NCI-H446 treated with DMSO at 0.1 percent for 48 hours (cell line): Measurements from ENCODE around the gene PDILT.
"Not testable (repeated sequence)": the region's sequence is repeated elsewhere in the genome, so short reads cannot be mapped to it uniquely, and the experiment has no call there.

Experiments
- DNase-seq: peaks from one replicate; lab custom pipeline; 2025; lab: John Stamatoyannopoulos, UW

PDILT gene

DNA sequence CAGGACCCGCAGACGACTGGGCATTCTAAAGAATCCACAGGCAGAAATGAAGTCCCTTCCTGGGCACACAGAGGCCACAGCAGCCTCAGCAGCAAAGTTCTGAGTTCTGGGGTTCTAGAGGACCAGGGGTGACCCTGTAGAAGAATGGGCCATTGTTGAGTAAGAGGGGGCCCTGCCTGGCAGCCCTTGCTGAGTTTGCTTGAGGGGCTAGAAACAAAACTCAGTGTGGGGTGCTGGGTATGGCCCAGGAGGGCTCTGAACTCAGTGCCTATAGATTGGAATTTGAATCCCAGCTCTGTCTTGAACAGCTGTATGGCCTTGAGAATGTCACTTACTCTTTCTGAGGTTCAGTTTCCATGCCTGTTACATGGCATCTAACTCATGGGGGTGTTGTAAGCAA lies at the start of gene PDILT:
Gene PDILT (minus strand): TSS at position 101 of the 400 bp plus-strand sequence. CDS start 5,437 bp downstream, outside the sequence.
- no peak for DNase-seq

- DNase-seq = not testable (repeated sequence)
Measured at GRCh38 chr16:20453633-20454032, 49.1 kb upstream of the PDILT start.

GRCh38 chr16:20451364-20451763 lies 46.8 kb upstream of the PDILT start, which contains the start of gene ACSM2A:
TSS of gene ACSM2A (plus strand) at chr16:20451521. CDS start at chr16:20460115, 8,594 bp downstream.
- DNase-seq = not testable (repeated sequence)

DNA sequence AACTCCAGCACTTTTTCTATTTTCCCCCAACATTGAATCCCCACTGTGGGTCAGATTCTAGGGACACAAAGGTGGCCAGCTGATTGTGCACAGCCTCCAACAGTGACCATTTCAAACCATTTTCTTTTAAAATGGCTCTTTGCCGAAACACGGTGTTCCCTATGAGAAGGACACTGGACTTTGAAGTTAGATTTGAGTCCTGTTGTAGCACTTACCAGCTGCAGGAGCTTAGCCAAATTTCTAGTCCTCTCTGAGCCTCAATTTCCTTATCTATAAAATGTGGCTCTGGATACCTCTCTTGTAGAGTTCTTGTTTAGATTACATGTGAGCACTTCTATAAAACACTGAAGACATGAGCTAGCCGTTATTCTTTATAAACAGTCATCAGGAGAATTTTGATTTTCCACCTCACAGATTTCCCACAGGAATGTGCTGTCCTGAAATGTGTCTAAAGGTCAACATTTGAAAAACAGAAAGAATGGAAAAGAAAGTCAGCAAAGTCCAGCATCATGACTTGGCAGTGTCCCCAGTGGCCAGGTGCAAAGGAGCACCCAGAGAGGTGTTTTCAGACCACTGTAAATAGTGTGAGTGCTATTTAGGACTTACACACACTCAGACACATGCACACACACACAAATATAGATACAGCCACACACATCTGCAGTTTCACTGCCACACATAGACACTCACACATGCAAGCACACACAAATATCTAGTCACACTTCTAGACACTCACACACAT lies 42.3 kb upstream of the PDILT start:
- not testable (repeated sequence) for DNase-seq

- DNase-seq = not testable (repeated sequence)
Measured at GRCh38 chr16:20441859-20442258, 37.3 kb upstream of the PDILT start.

DNA sequence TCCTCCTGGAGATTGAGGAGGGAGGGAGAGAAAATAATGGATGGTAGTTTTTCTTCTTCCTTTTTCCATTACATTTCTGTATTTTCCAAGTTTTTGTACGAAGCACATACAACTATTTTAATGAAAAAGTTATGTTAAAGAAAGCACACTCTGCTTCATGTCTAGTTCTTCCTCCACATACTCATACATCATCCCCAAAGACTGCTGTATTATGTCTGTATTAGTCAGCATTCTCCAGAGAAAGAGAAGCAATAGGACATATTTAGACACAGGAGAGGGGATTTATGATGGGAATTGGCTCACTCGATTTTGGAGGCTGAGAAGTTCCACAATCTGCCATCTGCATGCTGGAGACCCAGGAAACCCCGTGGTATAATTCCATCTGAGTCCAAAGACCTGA lies 36.7 kb upstream of the PDILT start:
- no peak for DNase-seq

DNA sequence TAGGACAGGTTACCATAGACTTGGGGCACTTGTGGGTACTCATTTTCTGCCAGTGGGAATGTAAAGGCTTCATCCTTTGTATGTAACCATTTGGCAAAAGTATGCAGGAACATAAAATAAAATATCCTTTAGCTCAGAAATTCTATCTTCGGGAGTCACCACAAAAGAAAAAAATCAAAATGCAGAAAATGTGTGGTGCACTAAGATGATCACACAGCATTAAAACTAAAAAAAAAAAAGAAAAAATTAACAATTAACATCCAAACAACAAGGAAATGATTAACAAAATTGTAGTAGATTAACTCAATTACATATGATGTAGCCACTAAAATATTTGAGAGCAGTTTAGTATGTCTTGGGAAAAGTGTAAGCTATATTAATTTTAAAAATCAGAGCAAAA lies 36.2 kb upstream of the PDILT start:
- not testable (repeated sequence) for DNase-seq

DNA sequence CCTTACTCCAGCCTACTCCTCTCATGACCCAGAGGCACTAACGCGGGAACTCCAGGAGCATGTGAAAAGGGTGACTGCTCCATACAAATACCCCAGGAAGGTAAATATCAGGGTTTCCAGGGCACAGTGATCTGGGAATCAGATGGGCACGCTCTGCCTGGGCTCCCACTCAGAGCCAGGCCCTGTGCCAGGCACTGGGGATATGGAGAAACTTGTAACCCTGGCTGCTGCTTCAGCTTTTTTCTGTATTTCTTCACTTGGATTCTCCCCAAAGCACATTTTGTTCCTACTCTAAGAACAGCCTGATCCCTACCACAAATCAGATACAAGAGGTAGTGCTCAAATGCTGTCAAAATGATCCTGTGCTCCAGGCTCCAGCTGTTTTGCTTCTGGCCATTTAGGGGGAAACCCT lies 35.3 kb upstream of the PDILT start:
- DNase-seq = not testable (repeated sequence)

GRCh38 chr16:20438950-20439349 lies 34.4 kb upstream of the PDILT start:
- DNase-seq = not testable (repeated sequence)

GRCh38 chr16:20430948-20431347 lies 26.4 kb upstream of the PDILT start:
- DNase-seq = no peak

GRCh38 chr16:20430480-20430879 lies 25.9 kb upstream of the PDILT start:
- not testable (repeated sequence) for DNase-seq

DNA sequence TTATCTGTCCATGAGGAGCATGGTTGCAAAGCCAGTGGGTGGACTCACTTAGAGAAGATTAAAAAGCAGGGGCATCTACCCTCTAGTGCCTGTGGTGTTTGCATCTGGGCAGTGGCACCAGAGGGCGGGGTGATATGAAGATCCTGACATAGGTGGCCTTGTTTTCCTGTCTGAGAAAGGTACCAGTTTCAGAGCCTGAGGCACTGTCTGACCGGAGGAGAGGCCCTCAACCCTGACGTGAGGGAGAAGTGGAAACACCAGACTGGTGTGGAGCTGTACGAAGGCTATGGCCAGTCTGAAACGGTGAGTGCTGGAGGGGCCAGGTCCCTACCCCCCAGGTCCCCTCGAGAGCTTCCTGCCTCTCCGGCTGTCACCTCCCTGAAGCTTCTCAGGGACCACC lies 25.0 kb upstream of the PDILT start:
- DNase-seq = not testable (repeated sequence)

DNA sequence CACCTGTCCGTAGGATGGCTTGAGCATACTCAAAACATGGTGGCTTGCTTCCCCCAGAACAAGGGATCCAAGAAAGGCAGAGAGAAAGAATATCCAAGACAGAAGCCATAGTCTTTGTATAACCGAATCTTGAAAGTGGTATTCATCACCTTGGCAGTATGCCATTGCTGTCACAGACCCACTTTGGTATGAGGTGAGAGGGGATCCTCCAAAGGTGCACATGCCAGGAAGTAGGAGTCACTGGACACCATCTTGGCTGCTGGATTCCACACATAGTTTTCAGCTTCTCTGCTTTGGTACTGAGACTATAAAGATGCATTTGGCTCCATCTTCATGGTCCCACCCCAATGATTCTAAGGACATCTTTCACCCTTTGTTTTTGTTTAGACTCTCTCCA lies 22.9 kb upstream of the PDILT start:
- not testable (repeated sequence) for DNase-seq

- no peak for DNase-seq
Measured at GRCh38 chr16:20424129-20424866, 19.8 kb upstream of the PDILT start.

GRCh38 chr16:20423772-20424128 lies 19.2 kb upstream of the PDILT start:
- not testable (repeated sequence) for DNase-seq

GRCh38 chr16:20421748-20422147 lies 17.2 kb upstream of the PDILT start:
- DNase-seq = not testable (repeated sequence)

DNA sequence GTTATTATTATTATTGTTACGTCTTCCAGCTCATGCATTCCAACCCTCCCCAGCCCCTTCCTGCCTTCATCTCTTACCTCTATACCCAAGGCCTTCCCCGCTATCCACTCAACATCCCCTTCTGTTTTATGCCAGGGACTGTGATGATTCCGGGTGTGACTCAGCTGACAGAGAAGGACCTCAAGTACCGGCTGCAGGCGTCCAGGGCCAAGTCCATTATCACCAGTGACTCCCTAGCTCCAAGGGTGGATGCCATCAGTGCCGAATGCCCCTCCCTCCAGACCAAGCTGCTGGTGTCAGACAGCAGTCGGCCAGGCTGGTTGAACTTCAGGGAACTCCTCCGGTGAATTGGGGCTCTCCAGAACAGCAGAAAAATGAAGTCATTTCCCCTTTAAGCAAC lies 14.6 kb upstream of the PDILT start:
- DNase-seq = not testable (repeated sequence)

DNA sequence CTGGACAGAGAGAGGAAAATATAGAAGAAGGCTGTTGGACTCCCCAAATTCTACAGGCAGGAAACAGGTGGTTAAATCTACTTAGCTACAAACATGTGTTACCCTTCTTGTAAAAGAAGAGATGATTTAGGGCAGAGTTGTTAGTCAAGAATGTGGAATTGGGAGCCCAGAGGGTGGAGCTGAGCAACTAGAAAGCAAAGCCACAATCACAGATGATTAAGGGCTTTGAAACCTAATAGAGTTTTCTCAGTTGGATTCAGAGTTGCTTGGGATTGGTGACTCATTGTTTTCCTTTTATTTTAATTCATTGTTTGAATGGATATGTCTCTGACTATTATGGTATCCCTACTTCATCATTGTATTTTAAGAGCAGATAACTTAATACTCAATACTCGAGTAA lies 11.0 kb upstream of the PDILT start:
- no peak for DNase-seq

- DNase-seq = no peak
Measured at GRCh38 chr16:20411055-20411454, 6.5 kb upstream of the PDILT start.

DNA sequence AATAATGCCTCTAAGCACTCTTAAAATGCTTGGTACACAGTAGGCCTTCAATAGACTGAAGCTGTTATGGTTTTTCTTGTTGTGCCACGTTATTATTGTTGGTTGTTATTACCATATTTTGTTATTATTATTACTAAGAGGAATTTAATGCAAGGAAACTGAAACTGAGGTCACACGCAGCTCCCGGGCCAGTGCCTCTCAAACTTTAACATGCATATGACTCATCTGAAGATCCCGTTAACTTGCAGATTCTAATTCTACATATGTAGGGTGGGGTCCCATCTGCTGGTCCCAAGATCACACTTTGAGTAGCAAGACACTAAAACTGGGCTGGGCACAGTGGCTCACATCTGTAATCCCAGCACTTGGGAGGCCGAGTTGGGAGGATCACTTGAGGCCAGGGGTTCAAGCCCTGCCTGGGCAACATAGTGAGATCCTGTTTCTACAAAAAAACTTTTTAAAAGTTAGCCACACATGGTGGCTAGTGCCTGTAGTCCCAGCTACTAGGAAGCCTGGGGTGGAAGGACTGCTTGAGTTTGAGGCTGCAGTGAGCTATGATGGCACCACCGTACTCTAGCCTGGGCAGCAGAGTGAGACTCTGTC lies 5.7 kb upstream of the PDILT start:
- no peak for DNase-seq

DNA sequence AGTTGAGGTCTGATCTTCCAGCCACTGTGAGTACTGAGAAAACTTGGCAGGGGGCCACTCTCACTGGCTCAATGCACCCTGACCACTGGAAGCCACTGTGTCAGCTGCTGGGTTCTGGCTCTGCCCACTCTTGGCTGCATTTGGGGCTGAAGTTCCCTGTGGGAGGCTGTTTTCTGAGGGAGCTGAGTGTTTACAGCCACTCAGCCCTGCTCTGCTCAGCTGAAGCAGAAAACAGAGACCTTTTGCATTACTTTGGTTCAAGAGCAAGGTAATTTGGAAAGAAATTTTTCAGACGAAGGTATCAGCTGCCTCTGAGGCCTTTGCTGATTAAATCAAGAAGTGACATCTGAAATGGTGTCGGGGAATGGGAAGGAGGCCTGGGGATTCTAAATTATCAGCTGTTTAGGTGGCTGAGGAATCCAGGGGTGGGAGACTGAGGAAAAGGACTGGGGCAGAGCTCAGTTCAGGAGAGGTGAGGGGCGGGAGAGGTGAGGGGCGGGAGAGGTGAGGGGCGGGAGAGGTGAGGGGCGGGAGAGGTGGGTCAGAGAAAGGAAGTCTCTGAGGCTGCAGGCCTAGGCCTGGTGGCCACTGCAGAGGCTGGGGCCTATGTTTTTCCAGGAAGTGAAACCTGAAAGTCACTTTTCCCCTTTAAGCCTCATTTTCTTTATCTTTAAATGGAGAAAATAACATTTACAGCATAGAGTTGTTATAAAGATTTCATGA lies 5.0 kb upstream of the PDILT start, which contains the start of gene ACSM5:
Gene ACSM5 (plus strand): TSS at position 137 of the 723 bp plus-strand sequence. CDS start 1,951 bp downstream, outside the sequence.
- DNase-seq = no peak

GRCh38 chr16:20402651-20403050 lies 1.9 kb downstream of the PDILT start:
- no peak for DNase-seq
